GM21367 (cell line): ENCODE data around the gene RREB1.
A peak's percentile ranks its signal among the peaks of the same experiment; 100 is the strongest.

Source experiments
- ATAC-seq: cut with Tn5 transposase; IDR thresholded peaks from one replicate; pipeline ENCODE4 v1.9.1; 2021; ENCODE audit not compliant: unreplicated experiment

The RREB1 gene

DNA sequence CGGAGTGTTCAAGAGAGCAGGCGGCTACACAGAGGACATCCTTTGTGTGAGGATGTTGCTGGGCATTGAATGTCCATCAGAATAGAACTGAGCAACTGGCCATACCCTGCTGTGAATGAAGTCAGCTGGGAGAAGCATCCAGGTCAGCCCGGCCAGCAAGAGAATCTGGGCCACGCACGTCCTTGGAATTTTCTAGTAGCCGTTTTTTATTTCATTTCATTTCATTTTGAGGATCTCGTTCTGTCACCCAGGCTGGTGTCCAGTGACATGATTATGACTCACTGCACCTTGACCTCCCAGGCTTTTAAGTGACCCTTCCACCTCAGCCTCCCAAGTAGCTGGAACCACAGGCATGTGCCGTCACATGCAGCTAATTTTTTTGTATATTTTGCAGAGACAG is 107.4 kb downstream of the RREB1 start:
- ATAC-seq, result no peak

DNA sequence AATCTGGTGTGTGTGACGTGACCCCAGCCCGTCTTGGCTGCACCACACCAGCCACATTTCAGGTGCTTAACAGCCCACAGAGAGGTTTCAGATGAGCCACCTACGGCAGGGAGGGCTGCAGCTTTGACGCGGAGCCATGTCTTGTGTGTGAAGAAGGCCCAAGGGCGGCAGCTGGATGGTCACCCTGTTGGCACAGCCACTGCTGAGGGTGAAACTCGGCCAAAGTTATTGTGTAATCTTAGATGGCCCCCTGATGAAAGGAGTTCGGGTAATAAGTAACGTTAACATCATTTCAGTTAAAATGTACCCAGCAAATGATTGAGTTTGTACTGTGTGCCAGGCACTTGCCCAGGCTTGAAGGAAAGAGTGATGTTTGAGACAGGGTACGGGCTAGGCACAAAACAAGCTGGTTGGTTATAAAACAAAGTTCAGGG is 108.1 kb downstream of the RREB1 start:
- no peak for ATAC-seq

DNA sequence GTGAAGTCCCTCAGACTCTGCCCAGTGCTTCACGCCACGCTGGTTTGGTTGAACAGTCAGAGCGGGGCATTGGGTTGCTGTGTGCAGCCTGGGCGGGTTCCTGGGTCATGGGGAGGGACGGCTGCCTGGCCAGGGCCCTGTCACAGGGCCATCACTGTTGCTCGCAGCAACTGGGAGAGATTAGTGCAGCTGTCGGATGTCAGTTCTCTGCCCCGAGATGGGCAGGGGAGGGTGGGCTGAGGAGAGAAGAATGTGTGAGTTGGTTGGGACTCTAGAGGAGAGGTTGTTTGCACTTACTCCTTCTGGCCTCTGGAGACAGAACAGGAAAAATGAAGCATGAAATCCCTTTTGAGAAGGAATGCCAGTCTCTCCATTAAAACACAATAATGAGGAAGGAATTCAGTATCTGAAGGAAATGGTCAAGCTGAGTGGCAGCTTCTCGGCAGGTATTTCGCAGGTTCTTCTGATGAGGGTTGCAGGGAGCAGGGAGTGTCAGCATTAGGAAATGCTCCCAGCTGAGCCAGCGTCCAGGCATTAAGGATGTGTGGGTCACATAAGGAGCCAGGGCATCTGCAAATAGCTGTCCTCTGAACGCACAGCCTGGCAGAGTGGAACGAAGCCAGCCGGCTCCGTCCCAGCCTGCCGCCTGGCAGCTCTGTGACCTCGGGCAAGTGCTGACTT is 109.3 kb downstream of the RREB1 start:
- ATAC-seq, result no peak

- ATAC-seq, result no peak
Measured at GRCh38 chr6:7218406-7218988, 110.7 kb downstream of the RREB1 start.

DNA sequence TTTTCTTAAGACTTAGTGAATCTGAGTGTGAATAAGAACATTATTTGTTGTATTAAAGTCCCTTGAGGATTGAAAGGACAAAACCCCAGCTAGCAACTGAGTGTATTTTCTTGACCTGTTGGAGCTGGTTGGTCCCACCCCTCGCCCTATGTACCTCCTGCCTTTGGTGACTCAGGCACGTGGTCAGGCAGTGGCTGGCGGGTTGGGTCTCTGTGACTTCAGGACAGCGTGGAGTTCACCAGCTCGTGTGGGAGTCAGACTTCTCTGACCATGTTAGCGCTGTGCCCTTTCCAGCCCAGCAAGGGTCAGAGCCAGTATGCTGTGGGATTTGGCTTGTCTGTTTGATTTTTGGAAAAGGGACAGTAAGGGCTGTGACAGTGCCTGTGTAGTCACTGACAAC is 111.5 kb downstream of the RREB1 start:
- ATAC-seq, result no peak

DNA sequence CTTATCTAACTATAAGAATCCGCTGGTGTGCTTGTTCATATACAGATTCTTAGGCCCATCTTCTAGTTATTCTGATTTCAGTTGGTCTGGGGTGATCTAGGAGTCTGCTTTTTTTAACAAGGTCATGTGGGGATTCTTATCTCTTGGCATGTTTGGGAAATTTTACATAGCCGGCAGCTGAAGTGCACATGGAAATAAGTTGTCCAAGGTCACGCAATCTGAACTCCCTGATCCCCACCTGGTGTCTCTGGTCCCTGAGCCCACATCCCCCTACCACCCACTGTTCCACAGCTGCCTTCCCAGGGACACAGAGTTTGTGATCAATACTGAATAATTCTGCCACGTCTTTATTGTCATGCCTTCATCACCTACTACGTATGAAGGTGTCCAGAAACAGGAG is 114.4 kb downstream of the RREB1 start:
- no peak for ATAC-seq

DNA sequence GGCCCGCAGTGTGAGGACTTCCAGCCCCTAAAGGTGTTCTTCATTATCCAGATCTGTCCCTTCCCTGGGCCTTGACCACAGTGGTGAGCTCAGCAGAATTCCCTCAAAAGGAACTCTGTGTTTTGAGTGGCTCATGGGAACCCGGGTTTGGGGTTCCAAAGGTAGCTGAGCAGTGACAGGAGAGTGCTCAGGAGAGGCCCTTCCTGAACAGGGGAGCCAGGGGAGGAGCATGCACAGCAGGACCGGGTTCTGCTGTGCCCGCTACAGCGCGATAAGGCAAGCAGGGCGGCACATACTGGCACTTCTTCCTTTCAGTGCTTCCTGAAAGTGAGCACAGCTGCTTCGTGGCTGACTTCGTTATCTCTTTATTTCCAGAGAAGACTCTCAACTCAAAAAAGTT is 117.0 kb downstream of the RREB1 start:
- no peak for ATAC-seq

- no peak for ATAC-seq
Measured at GRCh38 chr6:7228662-7229375, 121.1 kb downstream of the RREB1 start.

GRCh38 chr6:7229376-7230326 is 121.9 kb downstream of the RREB1 start:
- no peak for ATAC-seq

DNA sequence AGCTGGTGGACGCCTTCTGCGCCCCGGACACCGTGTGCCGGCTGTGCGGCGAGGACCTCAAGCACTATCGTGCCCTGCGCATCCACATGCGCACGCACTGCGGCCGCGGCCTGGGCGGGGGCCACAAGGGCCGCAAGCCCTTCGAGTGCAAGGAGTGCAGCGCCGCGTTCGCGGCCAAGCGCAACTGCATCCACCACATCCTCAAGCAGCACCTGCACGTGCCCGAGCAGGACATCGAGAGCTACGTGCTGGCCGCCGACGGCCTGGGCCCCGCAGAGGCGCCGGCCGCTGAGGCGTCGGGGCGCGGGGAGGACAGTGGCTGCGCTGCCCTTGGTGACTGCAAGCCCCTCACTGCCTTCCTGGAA is 122.5 kb downstream of the RREB1 start:
- no peak for ATAC-seq

DNA sequence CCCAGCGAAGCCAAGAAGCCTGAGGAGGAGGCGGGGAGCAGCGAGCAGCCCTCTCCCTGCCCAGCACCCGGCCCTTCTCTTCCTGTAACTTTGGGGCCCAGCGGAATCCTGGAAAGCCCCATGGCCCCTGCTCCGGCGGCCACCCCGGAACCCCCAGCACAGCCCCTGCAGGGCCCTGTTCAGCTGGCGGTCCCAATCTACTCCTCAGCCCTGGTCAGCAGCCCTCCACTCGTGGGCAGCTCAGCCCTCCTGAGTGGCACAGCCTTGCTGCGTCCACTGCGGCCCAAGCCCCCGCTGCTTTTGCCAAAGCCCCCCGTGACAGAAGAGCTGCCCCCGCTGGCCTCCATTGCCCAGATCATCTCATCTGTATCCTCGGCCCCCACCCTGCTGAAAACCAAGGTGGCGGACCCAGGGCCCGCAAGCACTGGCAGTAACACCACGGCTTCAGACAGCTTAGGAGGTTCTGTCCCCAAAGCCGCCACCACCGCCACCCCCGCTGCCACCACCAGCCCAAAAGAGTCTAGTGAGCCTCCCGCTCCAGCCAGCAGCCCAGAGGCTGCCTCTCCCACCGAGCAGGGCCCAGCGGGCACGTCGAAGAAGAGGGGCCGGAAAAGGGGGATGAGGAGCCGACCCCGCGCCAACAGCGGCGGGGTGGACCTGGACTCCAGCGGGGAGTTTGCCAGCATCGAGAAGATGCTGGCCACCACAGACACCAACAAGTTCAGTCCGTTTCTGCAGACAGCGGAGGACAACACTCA is 123.4 kb downstream of the RREB1 start:
- no peak for ATAC-seq

- no peak for ATAC-seq
Measured at GRCh38 chr6:7232351-7232750, 124.6 kb downstream of the RREB1 start.

GRCh38 chr6:7234547-7234946 is 126.8 kb downstream of the RREB1 start:
- no peak for ATAC-seq

DNA sequence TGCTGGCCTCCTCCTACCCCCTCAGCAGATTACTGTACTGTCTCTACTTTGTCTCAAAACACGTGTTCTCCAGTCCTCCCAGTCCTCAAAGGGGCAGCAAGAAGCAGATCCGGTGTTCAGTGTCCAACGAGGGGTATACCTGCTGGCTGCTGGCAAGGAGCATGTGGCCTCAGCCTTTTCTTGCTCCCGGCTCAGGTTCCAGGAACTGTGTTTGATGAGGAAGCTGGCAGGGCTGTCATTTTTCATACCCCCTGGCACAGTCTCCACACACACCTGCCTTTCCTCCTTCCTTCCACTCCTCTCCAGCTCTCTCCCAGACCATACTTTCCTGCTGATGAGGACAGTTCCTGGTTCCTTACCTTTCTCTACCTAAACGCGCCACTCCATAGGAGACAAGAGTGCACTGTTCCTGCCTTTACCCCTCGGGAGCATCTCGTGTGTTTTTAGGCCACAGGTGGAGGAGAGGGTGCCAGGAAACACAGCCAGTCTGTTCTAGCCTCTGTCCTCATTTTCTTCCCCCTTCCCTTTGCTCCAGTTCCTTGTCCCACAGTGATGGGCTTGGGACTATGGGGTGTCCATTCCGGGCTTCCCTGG is 128.0 kb downstream of the RREB1 start:
- ATAC-seq, result no peak

- no peak for ATAC-seq
Measured at GRCh38 chr6:7236306-7237209, 128.8 kb downstream of the RREB1 start.

GRCh38 chr6:7237653-7238188 is 130.0 kb downstream of the RREB1 start:
- ATAC-seq, result no peak

GRCh38 chr6:7238526-7238899 is 130.8 kb downstream of the RREB1 start:
- ATAC-seq, result no peak

GRCh38 chr6:7238900-7239589 is 131.3 kb downstream of the RREB1 start:
- ATAC-seq, result peak; percentile 52
